Smooth muscle cell (in vitro differentiated cells): ENCODE measurements around the gene EEF2. TPM values are rescaled to one million over a fixed set of nuclear protein-coding genes. Genes with fewer than 3 reads are reported as not detected.

Experiments
- DNase-seq: peaks from one replicate; lab custom pipeline; 2025; ENCODE audit not compliant: unreplicated experiment; lab: John Stamatoyannopoulos, UW
- H2AFZ ChIP-seq: fragments of 200-600 bp; sonication (generic); 2 replicates; pipeline ENCODE4 v1.6.0; 2016; ENCODE audit warnings: antibody characterized with exemption, low read depth, mild to moderate bottlenecking
- H3F3A ChIP-seq: fragments of 200-600 bp; sonication (generic); 2 replicates; pipeline ENCODE4 v1.6.0; 2017; ENCODE audit warnings: antibody characterized with exemption, low read depth
- H3K27ac ChIP-seq: fragments of 200-600 bp; sonication (generic); 2 replicates; pipeline ENCODE4 v1.5.1; 2016; ENCODE audit warnings: low read depth, mild to moderate bottlenecking
- H3K27me3 ChIP-seq: fragments of 200-600 bp; sonication (generic); 2 replicates; pipeline ENCODE4 v1.6.1; 2016; ENCODE audit warnings: low read depth, mild to moderate bottlenecking
- H3K36me3 ChIP-seq: fragments of 200-600 bp; sonication (generic); 2 replicates; pipeline ENCODE4 v1.5.1; 2016; ENCODE audit warnings: low read depth
- H3K4me1 ChIP-seq: fragments of 200-600 bp; sonication (generic); 2 replicates; pipeline ENCODE4 v1.5.1; 2016; ENCODE audit warnings: low read depth
- H3K4me2 ChIP-seq: fragments of 200-600 bp; sonication (generic); 2 replicates; pipeline ENCODE4 v1.6.0; 2016; ENCODE audit warnings: mild to moderate bottlenecking
- H3K4me3 ChIP-seq: fragments of 200-600 bp; sonication (generic); 2 replicates; pipeline ENCODE4 v1.5.1; 2016; ENCODE audit warnings: mild to moderate bottlenecking
- H3K79me2 ChIP-seq: fragments of 200-600 bp; sonication (generic); 2 replicates; pipeline ENCODE4 v1.6.0; 2016; ENCODE audit warnings: low read depth, mild to moderate bottlenecking
- H3K9ac ChIP-seq: fragments of 200-600 bp; sonication (generic); 2 replicates; pipeline ENCODE4 v1.6.0; 2016; ENCODE audit warnings: low read depth
- H3K9me3 ChIP-seq: fragments of 200-600 bp; sonication (generic); replicated peaks from 2 replicates; pipeline ENCODE4 v1.5.1; 2016; ENCODE audit warnings: low read depth
- H4K20me1 ChIP-seq: fragments of 200-600 bp; sonication (generic); 2 replicates; pipeline ENCODE4 v1.6.0; 2016; ENCODE audit warnings: low read depth
- WGBS: methylation state at CpG from one replicate; pipeline ENCODE4 v1.1.7; 2016; ENCODE audit warnings: low lambda C conversion rate; 5-methylcytosine and 5-hydroxymethylcytosine counted together
- polyA plus RNA-seq: library from polyadenylated mRNA; unstranded; fragments of >200 nt; fragmentation: Nextera tagmentation; extraction: Ambion mirVana; gene quantifications from 2 replicates; pipeline ENCODE4 v1.2.1, GENCODE V29; 2016
- total RNA-seq: library from RNA; depleted of rRNA; stranded (reverse); fragments of >200 nt; gene quantifications from 2 replicates; pipeline ENCODE4 v1.2.3, GENCODE V29; 2014
- TF ChIP-seq, protein P1 (sequence below): fragments of 200-600 bp; sonication (generic); IDR thresholded peaks from 2 replicates; pipeline ENCODE4 v1.5.1; 2017; ENCODE audit warnings: borderline replicate concordance, mild to moderate bottlenecking, antibody characterized with exemption; ENCODE audit not compliant: insufficient read depth, poor library complexity, severe bottlenecking

EEF2 gene
- total and polyA plus RNA-seq, 2 experiments from 2014 or later: 365 to 903 TPM

DNA sequence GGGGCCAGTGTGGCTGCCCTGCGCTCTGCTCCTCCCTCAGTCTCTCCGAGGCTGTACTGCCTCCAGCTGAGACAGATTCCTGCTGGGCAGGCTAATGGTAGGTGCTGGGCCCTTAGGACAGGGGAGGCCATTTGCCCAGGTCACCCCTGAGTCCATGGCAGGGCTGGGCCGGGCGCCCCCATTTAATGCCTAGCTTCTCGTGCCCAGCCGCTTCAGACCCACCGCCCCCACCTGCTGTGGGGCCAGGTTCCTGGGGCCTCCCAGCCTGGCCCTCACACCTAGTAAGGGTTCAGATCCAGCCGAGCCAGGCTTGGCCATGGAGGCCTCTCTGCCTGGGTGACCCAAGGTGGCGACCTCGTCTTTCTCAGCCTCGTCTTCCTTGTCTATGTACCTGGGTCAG lies 40.1 kb upstream of the EEF2 start:
- DNase-seq: no peak
- Histone ChIP-seq H3K9ac (no peak overlapping the region), H3K27me3 (no peaks in the 10 kb centered on the region), H3K4me2 (no peak overlapping the region), H2AFZ (no peak overlapping the region), H3K9me3 (no peaks in the 10 kb centered on the region), H4K20me1 (peaks cover 25% of the 10 kb centered on the region), H3K4me3 (no peak overlapping the region), H3F3A (no peaks in the 10 kb centered on the region), H3K79me2 (peaks cover 27% of the 10 kb centered on the region), H3K27ac (no peak overlapping the region), H3K36me3 (no peaks in the 10 kb centered on the region), H3K4me1 (no peaks in the 10 kb centered on the region)
- WGBS: 80% methylated on average over 9 of the region's 11 CpGs
- TF ChIP-seq, protein P1, sequence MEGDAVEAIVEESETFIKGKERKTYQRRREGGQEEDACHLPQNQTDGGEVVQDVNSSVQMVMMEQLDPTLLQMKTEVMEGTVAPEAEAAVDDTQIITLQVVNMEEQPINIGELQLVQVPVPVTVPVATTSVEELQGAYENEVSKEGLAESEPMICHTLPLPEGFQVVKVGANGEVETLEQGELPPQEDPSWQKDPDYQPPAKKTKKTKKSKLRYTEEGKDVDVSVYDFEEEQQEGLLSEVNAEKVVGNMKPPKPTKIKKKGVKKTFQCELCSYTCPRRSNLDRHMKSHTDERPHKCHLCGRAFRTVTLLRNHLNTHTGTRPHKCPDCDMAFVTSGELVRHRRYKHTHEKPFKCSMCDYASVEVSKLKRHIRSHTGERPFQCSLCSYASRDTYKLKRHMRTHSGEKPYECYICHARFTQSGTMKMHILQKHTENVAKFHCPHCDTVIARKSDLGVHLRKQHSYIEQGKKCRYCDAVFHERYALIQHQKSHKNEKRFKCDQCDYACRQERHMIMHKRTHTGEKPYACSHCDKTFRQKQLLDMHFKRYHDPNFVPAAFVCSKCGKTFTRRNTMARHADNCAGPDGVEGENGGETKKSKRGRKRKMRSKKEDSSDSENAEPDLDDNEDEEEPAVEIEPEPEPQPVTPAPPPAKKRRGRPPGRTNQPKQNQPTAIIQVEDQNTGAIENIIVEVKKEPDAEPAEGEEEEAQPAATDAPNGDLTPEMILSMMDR: no peak

DNA sequence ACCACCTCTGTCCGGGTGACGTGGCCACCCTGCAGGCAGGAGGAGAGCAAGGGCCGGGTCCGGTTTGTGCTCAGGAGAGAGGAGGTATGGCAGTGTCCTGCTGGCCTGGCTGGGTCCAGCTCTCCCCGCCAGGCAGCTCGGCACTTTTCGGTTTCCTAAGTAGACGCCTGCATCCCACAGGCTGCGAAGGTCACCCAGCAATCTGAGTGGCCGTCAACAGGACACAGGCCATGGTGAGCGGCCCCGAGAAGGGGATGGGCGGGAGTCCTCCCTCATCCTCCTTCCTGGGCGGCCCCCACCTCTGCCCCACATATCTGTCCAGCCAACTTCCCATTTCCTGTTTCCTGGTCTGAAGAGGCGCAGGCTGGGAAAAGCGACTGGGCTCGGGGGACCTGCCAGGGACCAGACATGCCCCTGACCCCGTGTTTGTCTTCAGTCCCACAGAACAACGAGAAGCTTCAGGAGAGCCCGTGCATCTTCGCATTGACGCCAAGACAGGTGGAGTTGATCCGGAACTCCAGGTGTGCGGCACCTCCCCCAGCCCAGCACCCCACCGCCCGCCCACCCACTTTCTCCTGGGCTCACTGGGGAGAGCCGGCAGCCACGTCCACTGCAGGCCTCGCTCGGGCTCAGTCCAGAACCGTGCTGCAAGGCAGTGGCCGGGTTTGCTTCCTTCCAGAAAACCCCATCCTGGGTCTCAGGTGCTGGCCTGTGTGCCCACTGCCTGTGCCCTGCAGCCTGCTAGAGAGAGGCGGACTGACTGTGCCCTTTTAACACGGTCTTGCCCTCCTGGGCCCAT lies 38.5 kb upstream of the EEF2 start:
- H3K4me1 ChIP-seq: no peaks in the 10 kb centered on the region
- H3K9me3 ChIP-seq: no peaks in the 10 kb centered on the region
- H4K20me1 ChIP-seq: peaks cover 40% of the 10 kb centered on the region
- peaks cover 37% of the 10 kb centered on the region for H3K79me2 ChIP-seq
- no peaks in the 10 kb centered on the region for H3K27me3 ChIP-seq
- no peaks in the 10 kb centered on the region for H3F3A ChIP-seq
- WGBS: 92% methylated on average over 33 of the region's 34 CpGs
- DNase-seq: no peak
- no peak overlapping the region for H3K4me2 ChIP-seq
- H3K36me3 ChIP-seq: no peaks in the 10 kb centered on the region
- H3K4me3 ChIP-seq: no peak overlapping the region
- no peak overlapping the region for H3K9ac ChIP-seq
- H2AFZ ChIP-seq: no peak overlapping the region
- no peak overlapping the region for H3K27ac ChIP-seq
- TF ChIP-seq, protein P1: no peak

DNA sequence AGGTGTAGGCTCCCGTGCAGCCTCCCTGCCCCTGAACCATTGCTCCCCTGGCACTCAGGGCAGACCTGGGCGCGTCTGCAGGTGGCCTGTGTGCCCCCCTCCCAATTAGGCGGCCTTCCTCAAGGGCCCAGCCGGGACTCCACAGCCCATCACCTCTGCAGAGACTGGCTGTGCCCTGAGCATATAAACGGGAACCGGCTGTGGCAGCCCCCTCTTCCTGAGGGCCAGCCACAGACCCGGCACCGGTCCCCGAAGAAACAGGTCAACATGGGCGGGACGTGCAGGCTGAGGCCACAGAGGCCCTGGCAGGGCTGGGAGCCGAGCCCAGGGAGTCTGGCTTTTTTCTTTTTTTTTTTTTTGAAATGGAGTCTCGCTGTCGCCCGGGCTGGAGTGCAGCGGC lies 34.3 kb upstream of the EEF2 start:
- no peak for DNase-seq
- H3K9me3 ChIP-seq: no peaks in the 10 kb centered on the region
- H3K27ac ChIP-seq: no peak overlapping the region
- H3K4me3 ChIP-seq: no peak overlapping the region
- WGBS: 90% methylated on average over 17 of the region's 17 CpGs
- peaks cover 63% of the 10 kb centered on the region for H3K79me2 ChIP-seq
- no peaks in the 10 kb centered on the region for H3K4me1 ChIP-seq
- H3K36me3 ChIP-seq: no peaks in the 10 kb centered on the region
- H2AFZ ChIP-seq: no peak overlapping the region
- H3K9ac ChIP-seq: no peak overlapping the region
- H4K20me1 ChIP-seq: peaks cover 77% of the 10 kb centered on the region
- H3F3A ChIP-seq: no peaks in the 10 kb centered on the region
- H3K4me2 ChIP-seq: no peak overlapping the region
- TF ChIP-seq, protein P1: no peak
- H3K27me3 ChIP-seq: no peaks in the 10 kb centered on the region
